Neuronal stem cell (in vitro differentiated cells): ENCODE results near the gene IFNLR1.

ENCODE experiments used
- DNase-seq: peaks from one replicate; pipeline ENCODE4 v3.0.0-alpha.2; 2013; ENCODE audit warnings: low spot score
- H2AFZ ChIP-seq: one replicate; pipeline ENCODE4 v1.6.1; 2013; ENCODE audit warnings: mild to moderate bottlenecking, low read length, inconsistent platforms
- H2AK5ac ChIP-seq: 2 replicates; pipeline ENCODE4 v1.6.1; 2013; ENCODE audit warnings: low read depth, mild to moderate bottlenecking, inconsistent platforms, low read length, moderate library complexity, mixed read lengths
- H2BK120ac ChIP-seq: 2 replicates; pipeline ENCODE4 v1.6.1; 2013; ENCODE audit warnings: low read depth, mild to moderate bottlenecking, inconsistent platforms, low read length, moderate library complexity, mixed read lengths
- H2BK12ac ChIP-seq: one replicate; pipeline ENCODE4 v1.6.1; 2013; ENCODE audit warnings: low read length, inconsistent platforms
- H2BK15ac ChIP-seq: 2 replicates; pipeline ENCODE4 v1.6.1; 2013; ENCODE audit warnings: mild to moderate bottlenecking, low read length, inconsistent platforms, mixed read lengths
- H2BK5ac ChIP-seq: one replicate; pipeline ENCODE4 v1.6.1; 2013; ENCODE audit warnings: inconsistent platforms, mild to moderate bottlenecking, low read length, moderate library complexity
- H3K14ac ChIP-seq: one replicate; pipeline ENCODE4 v1.6.1; 2013; ENCODE audit warnings: low read length, inconsistent platforms
- H3K18ac ChIP-seq: 2 replicates; pipeline ENCODE4 v1.6.1; 2013; ENCODE audit warnings: low read length, inconsistent platforms
- H3K23ac ChIP-seq: 2 replicates; pipeline ENCODE4 v1.6.1; 2013; ENCODE audit warnings: low read depth, mild to moderate bottlenecking, mixed read lengths, low read length, inconsistent platforms; ENCODE audit not compliant: poor library complexity
- H3K27ac ChIP-seq: replicated peaks from 3 replicates; pipeline ENCODE4 v1.5.1; 2013; ENCODE audit warnings: low read length, inconsistent platforms
- H3K27me3 ChIP-seq, 3 experiments: 2 replicates each; pipeline ENCODE4 v1.6.1; 2013; ENCODE audit warnings: low read length in 3 of 3, mild to moderate bottlenecking in 2 of 3, inconsistent platforms in 1 of 3, low read depth in 1 of 3, mixed read lengths in 1 of 3, moderate library complexity in 1 of 3; ENCODE audit not compliant: control insufficient read depth in 3 of 3, insufficient read depth in 3 of 3
- H3K36me3 ChIP-seq, 2 donors: replicated peaks in 1 of 2; 2 replicates each; pipeline ENCODE4 v1.6.1; 2013; ENCODE audit warnings: low read length in 2 of 2; ENCODE audit not compliant: control insufficient read depth in 2 of 2, insufficient read depth in 2 of 2
- H3K4ac ChIP-seq: 2 replicates; pipeline ENCODE4 v1.6.1; 2013; ENCODE audit warnings: inconsistent platforms, mild to moderate bottlenecking, low read length, moderate library complexity
- H3K4me1 ChIP-seq, 2 donors: 1 replicate in 1 of 2; 2 replicates in 1 of 2; pipeline ENCODE4 v1.6.1; 2013; ENCODE audit warnings: low read length in 2 of 2, low read depth in 1 of 2; ENCODE audit not compliant: control insufficient read depth in 2 of 2, insufficient read depth in 1 of 2
- H3K4me2 ChIP-seq: one replicate; pipeline ENCODE4 v1.6.1; 2013; ENCODE audit warnings: mild to moderate bottlenecking, low read length, inconsistent platforms; ENCODE audit not compliant: insufficient read depth, poor library complexity, severe bottlenecking
- H3K4me3 ChIP-seq, 2 donors: 2 replicates each; pipeline ENCODE4 v1.5.1; 2013; ENCODE audit warnings: low read length in 2 of 2, mild to moderate bottlenecking in 2 of 2, inconsistent platforms in 1 of 2, moderate library complexity in 1 of 2
- H3K79me1 ChIP-seq: one replicate; pipeline ENCODE4 v1.6.1; 2013; ENCODE audit warnings: low read depth, mild to moderate bottlenecking, inconsistent platforms, low read length, moderate library complexity
- H3K9ac ChIP-seq: one replicate; pipeline ENCODE4 v1.6.1; 2013; ENCODE audit warnings: mild to moderate bottlenecking, low read depth, low read length, inconsistent platforms; ENCODE audit not compliant: poor library complexity
- H3K9me3 ChIP-seq, 2 donors: replicated peaks in 1 of 2; 2 replicates each; pipeline versions ENCODE3 to v1.6.1; 2013; ENCODE audit warnings: low read length in 2 of 2, mild to moderate bottlenecking in 2 of 2, inconsistent platforms in 1 of 2, low read depth in 1 of 2, mixed read lengths in 1 of 2, moderate library complexity in 1 of 2; ENCODE audit not compliant: control insufficient read depth in 2 of 2, insufficient read depth in 1 of 2
- H4K8ac ChIP-seq: one replicate; pipeline ENCODE4 v1.6.1; 2013; ENCODE audit warnings: low read depth, mild to moderate bottlenecking, inconsistent platforms, low read length, moderate library complexity
- H4K91ac ChIP-seq: one replicate; pipeline ENCODE4 v1.6.1; 2013; ENCODE audit warnings: low read length, low read depth, mild to moderate bottlenecking, inconsistent platforms; ENCODE audit not compliant: poor library complexity
- WGBS, 2 donors: extraction: QIAGEN DNeasy Blood & Tissue Kit; methylation state at CpG; one replicate each; pipeline ENCODE4 v1.1.7; 2013; ENCODE audit warnings: missing lambda C conversion rate in 2 of 2, mixed read lengths in 1 of 2; ENCODE audit not compliant: insufficient read length in 2 of 2, insufficient replicate concordance in 1 of 2; ENCODE audit errors: extremely low coverage in 2 of 2; 5-methylcytosine and 5-hydroxymethylcytosine counted together

Gene IFNLR1

GRCh38 chr1:24121406-24121805, 65.7 kb downstream of the IFNLR1 start:
- Histone ChIP-seq H2AK5ac (peak overlapping the region; percentile 40), H2BK120ac (no peak overlapping the region), H2BK5ac (peak overlapping the region; percentile 15), H3K14ac (peak overlapping the region; percentile 48), H4K91ac (no peak overlapping the region), H2BK12ac (no peak overlapping the region), H3K9me3 (no peaks in the 10 kb centered on the region), H2BK15ac (peak overlapping the region; percentile 51), H3K4me3 (no peak overlapping the region), H3K18ac (peak overlapping the region; percentile 41), H3K23ac (no peak overlapping the region), H2AFZ (no peak overlapping the region), H3K9ac (no peak overlapping the region), H3K79me1 (no peaks in the 10 kb centered on the region), H3K4me2 (no peak overlapping the region), H3K4ac (no peak overlapping the region), H4K8ac (no peak overlapping the region), H3K27ac (no peak overlapping the region), H3K27me3 (peaks cover 0 to 4% (median 0%) of the 10 kb centered on the region in 3 experiments), H3K4me1 (peaks cover 0 to 3% of the 10 kb centered on the region in 2 donors), H3K36me3 (no peaks in the 10 kb centered on the region)
- DNase-seq, result no peak
- no CpG with 5 or more reads among the region's 14 CpGs for WGBS, 2 donors

- Histone ChIP-seq H3K14ac (no peak overlapping the region), H4K91ac (no peak overlapping the region), H3K27me3 (peaks cover 0 to 5% (median 0%) of the 10 kb centered on the region in 3 experiments), H2AK5ac (no peak overlapping the region), H3K4me3 (no peak overlapping the region), H4K8ac (no peak overlapping the region), H3K4me1 (peaks cover 0 to 3% of the 10 kb centered on the region in 2 donors), H3K18ac (no peak overlapping the region), H3K4ac (no peak overlapping the region), H3K27ac (no peak overlapping the region), H3K23ac (no peak overlapping the region), H3K9ac (no peak overlapping the region), H3K79me1 (no peaks in the 10 kb centered on the region), H2BK12ac (no peak overlapping the region), H3K36me3 (no peaks in the 10 kb centered on the region), H2AFZ (no peak overlapping the region), H3K4me2 (no peak overlapping the region), H3K9me3 (no peaks in the 10 kb centered on the region), H2BK5ac (no peak overlapping the region), H2BK120ac (no peak overlapping the region), H2BK15ac (no peak overlapping the region)
- DNase-seq, result no peak
- no CpG with 5 or more reads among the region's 3 CpGs for WGBS, 2 donors
These were observed 66.1 kb downstream of the IFNLR1 start for GRCh38 chr1:24120965-24121364.

GRCh38 chr1:24119859-24120756, 67.0 kb downstream of the IFNLR1 start:
- Histone ChIP-seq H2AFZ (no peak overlapping the region), H3K4me2 (no peak overlapping the region), H3K27me3 (peaks cover 0 to 7% (median 0%) of the 10 kb centered on the region in 3 experiments), H2BK15ac (no peak overlapping the region), H3K79me1 (no peaks in the 10 kb centered on the region), H3K18ac (no peak overlapping the region), H3K36me3 (no peaks in the 10 kb centered on the region), H3K9ac (no peak overlapping the region), H2BK120ac (no peak overlapping the region), H4K91ac (no peak overlapping the region), H3K23ac (no peak overlapping the region), H3K9me3 (no peaks in the 10 kb centered on the region), H3K27ac (no peak overlapping the region), H3K4me1 (peaks cover 0 to 3% of the 10 kb centered on the region in 2 donors), H4K8ac (peak overlapping the region; percentile 45), H2AK5ac (no peak overlapping the region), H3K4me3 (no peak overlapping the region), H3K4ac (no peak overlapping the region), H2BK12ac (no peak overlapping the region), H2BK5ac (no peak overlapping the region), H3K14ac (no peak overlapping the region)
- WGBS, 2 donors, result no CpG with 5 or more reads among the region's 17 CpGs
- no peak for DNase-seq

GRCh38 chr1:24119489-24119858, 67.6 kb downstream of the IFNLR1 start:
- no peak overlapping the region for H2AFZ ChIP-seq
- H3K4ac ChIP-seq, result no peak overlapping the region
- no peak overlapping the region for H2BK5ac ChIP-seq
- H3K4me1 ChIP-seq, result peaks cover 0 to 3% of the 10 kb centered on the region in 2 donors
- H3K27me3 ChIP-seq, result peaks cover 0 to 7% (median 0%) of the 10 kb centered on the region in 3 experiments
- no peak overlapping the region for H3K4me2 ChIP-seq
- H2BK12ac ChIP-seq, result no peak overlapping the region
- H4K91ac ChIP-seq, result no peak overlapping the region
- H3K4me3 ChIP-seq, result no peak overlapping the region
- H3K23ac ChIP-seq, result no peak overlapping the region
- no peaks in the 10 kb centered on the region for H3K79me1 ChIP-seq
- DNase-seq, result no peak
- H3K14ac ChIP-seq, result peak overlapping the region; percentile 60
- H3K9ac ChIP-seq, result no peak overlapping the region
- H2AK5ac ChIP-seq, result no peak overlapping the region
- no peak overlapping the region for H3K27ac ChIP-seq
- H3K18ac ChIP-seq, result no peak overlapping the region
- H4K8ac ChIP-seq, result no peak overlapping the region
- H3K9me3 ChIP-seq, result no peaks in the 10 kb centered on the region
- no peak overlapping the region for H2BK120ac ChIP-seq
- H3K36me3 ChIP-seq, result no peaks in the 10 kb centered on the region
- no peak overlapping the region for H2BK15ac ChIP-seq
- no CpG with 5 or more reads among the region's 5 CpGs for WGBS, 2 donors
